Adipocyte (in vitro differentiated cells): ENCODE data around the gene ITPR2.
A peak's percentile ranks its signal among the peaks of the same experiment; 100 is the strongest.

Experiments used
- DNase-seq: peaks from one replicate; pipeline ENCODE4 v3.0.0-alpha.2; 2015; ENCODE audit warnings: low read depth
- H3K27me3 ChIP-seq: replicated peaks from 2 replicates; pipeline ENCODE4 v1.7.0; 2013; ENCODE audit warnings: mild to moderate bottlenecking, low read length, moderate library complexity; ENCODE audit not compliant: control insufficient read depth, insufficient read depth
- H3K36me3 ChIP-seq: 2 replicates; pipeline ENCODE4 v1.7.0; 2013; ENCODE audit warnings: low read length, mild to moderate bottlenecking, moderate library complexity; ENCODE audit not compliant: control insufficient read depth, insufficient read depth, severe bottlenecking
- H3K4me1 ChIP-seq: 2 replicates; pipeline ENCODE4 v1.7.0; 2013; ENCODE audit warnings: mild to moderate bottlenecking, low read length, moderate library complexity; ENCODE audit not compliant: control insufficient read depth, insufficient read depth
- H3K4me3 ChIP-seq: 2 replicates; pipeline ENCODE4 v1.7.0; 2013; ENCODE audit warnings: mild to moderate bottlenecking, low read length, moderate library complexity
- H3K9ac ChIP-seq: 2 replicates; pipeline ENCODE4 v1.7.0; 2013; ENCODE audit warnings: mild to moderate bottlenecking, low read length, moderate library complexity
- H3K9me3 ChIP-seq: 2 replicates; pipeline ENCODE4 v1.7.0; 2013; ENCODE audit warnings: mild to moderate bottlenecking, low read length, moderate library complexity; ENCODE audit not compliant: control insufficient read depth

Gene ITPR2

GRCh38 chr12:26572137-26572536, 260.9 kb downstream of the ITPR2 start:
- Histone ChIP-seq H3K36me3 (peaks cover 9% of the 10 kb centered on the region), H3K27me3 (no peaks in the 10 kb centered on the region), H3K4me1 (peaks cover 2% of the 10 kb centered on the region), H3K9ac (no peak overlapping the region), H3K9me3 (no peaks in the 10 kb centered on the region), H3K4me3 (no peak overlapping the region)
- no peak for DNase-seq

DNA sequence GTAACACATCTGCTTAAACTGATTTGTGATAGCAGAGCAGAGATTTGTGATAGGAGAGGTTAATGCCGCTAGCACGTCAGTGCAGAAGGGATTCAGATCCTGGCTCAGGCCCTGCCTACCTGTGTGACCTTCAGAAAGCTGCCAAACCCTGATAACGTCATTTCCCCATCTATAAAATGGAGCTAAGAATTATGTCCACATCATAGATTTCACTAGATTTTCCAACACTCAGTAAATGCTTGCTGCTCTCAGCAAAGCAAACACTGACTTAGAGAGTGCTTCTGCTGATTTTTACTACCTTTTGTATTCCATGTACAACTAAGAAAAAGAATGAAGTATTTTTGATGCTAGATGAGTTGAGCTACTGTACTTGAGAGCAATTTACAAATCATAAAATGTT, 261.4 kb downstream of the ITPR2 start:
- H3K4me3 ChIP-seq: no peak overlapping the region
- peaks cover 3% of the 10 kb centered on the region for H3K36me3 ChIP-seq
- no peaks in the 10 kb centered on the region for H3K9me3 ChIP-seq
- H3K27me3 ChIP-seq: no peaks in the 10 kb centered on the region
- peaks cover 7% of the 10 kb centered on the region for H3K4me1 ChIP-seq
- H3K9ac ChIP-seq: no peak overlapping the region
- DNase-seq: no peak

- H3K36me3 ChIP-seq: no peaks in the 10 kb centered on the region
- H3K4me3 ChIP-seq: no peak overlapping the region
- H3K9me3 ChIP-seq: no peaks in the 10 kb centered on the region
- H3K4me1 ChIP-seq: peaks cover 11% of the 10 kb centered on the region
- DNase-seq: no peak
- H3K27me3 ChIP-seq: no peaks in the 10 kb centered on the region
- H3K9ac ChIP-seq: no peak overlapping the region
Observed at GRCh38 chr12:26567126-26567525, 265.9 kb downstream of the ITPR2 start.

GRCh38 chr12:26566675-26567074, 266.3 kb downstream of the ITPR2 start:
- Histone ChIP-seq H3K4me1 (peaks cover 11% of the 10 kb centered on the region), H3K4me3 (no peak overlapping the region), H3K36me3 (peaks cover 2% of the 10 kb centered on the region), H3K27me3 (no peaks in the 10 kb centered on the region), H3K9me3 (no peaks in the 10 kb centered on the region), H3K9ac (no peak overlapping the region)
- peak; percentile 56 for DNase-seq

DNA sequence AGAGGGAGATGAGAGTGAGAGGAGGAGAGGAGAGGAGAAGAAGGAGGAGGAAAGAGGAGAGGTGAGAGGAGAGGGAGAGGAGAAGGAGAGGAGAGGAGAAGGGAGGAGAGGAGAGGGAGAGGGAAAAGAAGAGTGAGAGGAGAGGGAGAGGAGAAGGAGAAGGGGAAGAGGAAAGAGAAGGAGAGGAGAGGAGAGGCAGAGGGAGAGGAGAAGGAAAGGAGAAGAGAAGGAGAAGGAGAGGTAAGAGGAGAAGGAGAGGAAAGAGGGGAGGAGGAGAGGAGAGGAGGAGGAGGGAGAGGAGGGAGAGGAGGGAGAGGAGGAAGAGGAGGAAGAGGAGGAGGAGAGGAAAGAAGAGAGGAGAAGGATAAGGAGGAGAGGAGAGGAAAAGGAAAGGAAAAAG, 266.8 kb downstream of the ITPR2 start:
- no peak for DNase-seq
- H3K9me3 ChIP-seq: no peaks in the 10 kb centered on the region
- peaks cover 11% of the 10 kb centered on the region for H3K4me1 ChIP-seq
- no peak overlapping the region for H3K9ac ChIP-seq
- no peak overlapping the region for H3K4me3 ChIP-seq
- no peaks in the 10 kb centered on the region for H3K27me3 ChIP-seq
- peaks cover 6% of the 10 kb centered on the region for H3K36me3 ChIP-seq

GRCh38 chr12:26564391-26564790, 268.6 kb downstream of the ITPR2 start:
- DNase-seq: no peak
- Histone ChIP-seq H3K4me1 (peaks cover 11% of the 10 kb centered on the region), H3K36me3 (peaks cover 10% of the 10 kb centered on the region), H3K9me3 (no peaks in the 10 kb centered on the region), H3K9ac (no peak overlapping the region), H3K27me3 (no peaks in the 10 kb centered on the region), H3K4me3 (no peak overlapping the region)

- Histone ChIP-seq H3K4me1 (peaks cover 11% of the 10 kb centered on the region), H3K9me3 (no peaks in the 10 kb centered on the region), H3K9ac (no peak overlapping the region), H3K4me3 (no peak overlapping the region), H3K27me3 (no peaks in the 10 kb centered on the region), H3K36me3 (peaks cover 10% of the 10 kb centered on the region)
- no peak for DNase-seq
Observed at GRCh38 chr12:26563552-26563951, 269.4 kb downstream of the ITPR2 start.

GRCh38 chr12:26557326-26557725, 275.7 kb downstream of the ITPR2 start:
- H3K27me3 ChIP-seq: no peaks in the 10 kb centered on the region
- H3K4me1 ChIP-seq: no peaks in the 10 kb centered on the region

GRCh38 chr12:26556916-26557315, 276.1 kb downstream of the ITPR2 start:
- H3K9ac ChIP-seq: no peak overlapping the region
- no peaks in the 10 kb centered on the region for H3K9me3 ChIP-seq
- H3K27me3 ChIP-seq: no peaks in the 10 kb centered on the region
- DNase-seq: no peak
- H3K4me3 ChIP-seq: no peak overlapping the region
- no peaks in the 10 kb centered on the region for H3K4me1 ChIP-seq
- H3K36me3 ChIP-seq: peaks cover 20% of the 10 kb centered on the region

More at GRCh38 chr12:26557326-26557725, 275.7 kb downstream of the ITPR2 start:
- no peak overlapping the region for H3K4me3 ChIP-seq
- H3K9ac ChIP-seq: no peak overlapping the region
- peaks cover 20% of the 10 kb centered on the region for H3K36me3 ChIP-seq
- no peaks in the 10 kb centered on the region for H3K9me3 ChIP-seq
- no peak for DNase-seq

DNA sequence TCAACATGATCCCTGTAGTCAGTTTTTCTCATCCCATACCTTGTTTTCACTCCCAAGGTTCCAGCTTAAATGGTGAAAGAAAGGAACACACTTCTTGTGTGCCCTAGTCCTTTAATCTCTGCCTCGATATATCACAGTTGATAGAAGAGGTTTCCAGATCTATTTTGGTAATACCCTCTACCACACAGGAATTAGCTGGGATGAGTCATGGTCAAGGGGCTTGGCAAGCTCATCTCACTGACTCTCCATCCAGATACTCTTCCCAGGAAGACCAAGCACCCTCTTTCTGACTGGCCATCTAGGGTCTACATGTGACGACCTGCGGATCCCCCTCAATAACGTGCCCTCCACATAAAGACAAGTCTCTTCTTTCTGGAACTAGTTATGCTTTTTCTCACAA, 277.9 kb downstream of the ITPR2 start:
- Histone ChIP-seq H3K9me3 (no peaks in the 10 kb centered on the region), H3K36me3 (peaks cover 11% of the 10 kb centered on the region), H3K4me3 (no peak overlapping the region), H3K9ac (no peak overlapping the region), H3K4me1 (no peaks in the 10 kb centered on the region), H3K27me3 (no peaks in the 10 kb centered on the region)
- no peak for DNase-seq

- no peak for DNase-seq
- Histone ChIP-seq H3K36me3 (peaks cover 11% of the 10 kb centered on the region), H3K9me3 (no peaks in the 10 kb centered on the region), H3K4me3 (no peak overlapping the region), H3K9ac (no peak overlapping the region), H3K27me3 (no peaks in the 10 kb centered on the region), H3K4me1 (no peaks in the 10 kb centered on the region)
Observed at GRCh38 chr12:26554332-26554731, 278.7 kb downstream of the ITPR2 start.

DNA sequence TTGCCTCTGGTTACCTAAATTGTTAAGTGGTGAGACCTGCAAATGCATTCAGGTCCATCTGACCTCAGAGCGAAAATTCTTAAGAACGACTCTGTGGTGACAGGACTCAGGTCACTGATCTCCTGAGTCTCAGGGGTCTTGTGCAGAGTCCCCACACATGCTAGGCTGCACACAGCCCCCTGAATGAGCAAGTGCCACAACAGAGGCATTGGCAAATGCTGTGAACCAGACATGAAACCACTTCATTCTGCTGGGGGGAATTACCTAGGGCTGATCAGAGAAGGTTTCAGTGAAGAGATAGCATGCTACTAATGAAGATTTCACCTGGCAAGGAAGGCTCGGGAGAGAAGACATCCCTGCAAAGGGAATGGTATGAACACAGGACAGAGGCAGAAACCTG, 281.6 kb downstream of the ITPR2 start:
- no peak overlapping the region for H3K9ac ChIP-seq
- peaks cover 11% of the 10 kb centered on the region for H3K36me3 ChIP-seq
- no peaks in the 10 kb centered on the region for H3K27me3 ChIP-seq
- H3K9me3 ChIP-seq: no peaks in the 10 kb centered on the region
- DNase-seq: no peak
- H3K4me1 ChIP-seq: no peaks in the 10 kb centered on the region
- H3K4me3 ChIP-seq: no peak overlapping the region
